Forelimb muscle (tissue), 1 donor: Measurements from ENCODE around the gene FOXD3. TPM values are rescaled to one million over a fixed set of nuclear protein-coding genes. Genes with fewer than 3 reads are reported as not detected.

Source experiments
- DNase-seq: peaks from one replicate; pipeline ENCODE4 v3.0.0-alpha.2; 2013; ENCODE audit warnings: low read depth
- polyA plus RNA-seq: library from polyadenylated mRNA; unstranded; fragments of 120-200 nt; gene quantifications from one replicate; pipeline ENCODE4 v1.2.1, GENCODE V29; 2013; ENCODE audit not compliant: insufficient read length

The FOXD3 gene
- polyA plus RNA-seq = 6.5 TPM

GRCh38 chr1:63322114-63322943, at the start of gene FOXD3:
Gene FOXD3 (plus strand): TSS chr1:63322567. CDS start chr1:63323059, 492 bp downstream.
- DNase-seq = no peak

GRCh38 chr1:63272811-63273210, 49.6 kb upstream of the FOXD3 start:
- DNase-seq = no peak

GRCh38 chr1:63274371-63274770, 48.0 kb upstream of the FOXD3 start:
- no peak for DNase-seq

DNA sequence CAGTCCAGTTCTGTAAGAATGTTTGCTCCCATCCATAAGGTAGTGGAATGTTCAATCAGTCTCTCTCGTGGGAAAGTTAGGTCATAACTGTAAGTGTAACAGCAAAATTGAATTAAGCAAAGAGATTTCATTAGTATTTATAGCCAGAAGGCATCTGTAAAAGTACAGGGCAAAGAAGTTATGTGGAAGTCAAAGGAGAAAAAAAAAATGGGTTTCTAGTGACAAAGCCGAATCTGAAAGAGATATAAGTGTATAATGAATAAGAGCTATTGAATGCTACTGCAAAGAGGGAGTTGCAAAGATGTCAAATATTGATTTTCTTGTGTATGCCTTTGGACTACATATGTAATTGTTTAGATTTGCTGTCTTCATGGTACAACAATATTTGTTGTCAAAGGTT, 47.4 kb upstream of the FOXD3 start:
- no peak for DNase-seq

DNA sequence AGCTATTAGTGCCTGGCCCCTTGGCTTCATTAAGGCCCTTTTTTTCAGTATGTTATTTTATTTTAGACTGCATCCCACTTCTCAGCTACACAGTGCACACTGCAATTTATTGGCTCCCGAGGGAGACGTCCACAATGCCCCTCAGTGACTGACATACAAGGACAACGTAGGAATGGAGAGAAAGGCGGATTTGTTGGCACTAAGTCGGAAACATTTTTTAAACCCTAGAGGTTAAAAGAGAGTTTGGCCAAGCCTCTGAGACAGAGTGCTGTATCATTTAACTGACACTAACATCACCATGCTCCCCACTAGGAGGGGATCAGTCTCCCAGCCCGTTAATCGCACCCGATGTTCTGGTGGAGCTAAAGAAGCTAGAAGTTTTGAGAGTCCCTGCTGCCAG, 45.7 kb upstream of the FOXD3 start:
- DNase-seq = no peak

DNA sequence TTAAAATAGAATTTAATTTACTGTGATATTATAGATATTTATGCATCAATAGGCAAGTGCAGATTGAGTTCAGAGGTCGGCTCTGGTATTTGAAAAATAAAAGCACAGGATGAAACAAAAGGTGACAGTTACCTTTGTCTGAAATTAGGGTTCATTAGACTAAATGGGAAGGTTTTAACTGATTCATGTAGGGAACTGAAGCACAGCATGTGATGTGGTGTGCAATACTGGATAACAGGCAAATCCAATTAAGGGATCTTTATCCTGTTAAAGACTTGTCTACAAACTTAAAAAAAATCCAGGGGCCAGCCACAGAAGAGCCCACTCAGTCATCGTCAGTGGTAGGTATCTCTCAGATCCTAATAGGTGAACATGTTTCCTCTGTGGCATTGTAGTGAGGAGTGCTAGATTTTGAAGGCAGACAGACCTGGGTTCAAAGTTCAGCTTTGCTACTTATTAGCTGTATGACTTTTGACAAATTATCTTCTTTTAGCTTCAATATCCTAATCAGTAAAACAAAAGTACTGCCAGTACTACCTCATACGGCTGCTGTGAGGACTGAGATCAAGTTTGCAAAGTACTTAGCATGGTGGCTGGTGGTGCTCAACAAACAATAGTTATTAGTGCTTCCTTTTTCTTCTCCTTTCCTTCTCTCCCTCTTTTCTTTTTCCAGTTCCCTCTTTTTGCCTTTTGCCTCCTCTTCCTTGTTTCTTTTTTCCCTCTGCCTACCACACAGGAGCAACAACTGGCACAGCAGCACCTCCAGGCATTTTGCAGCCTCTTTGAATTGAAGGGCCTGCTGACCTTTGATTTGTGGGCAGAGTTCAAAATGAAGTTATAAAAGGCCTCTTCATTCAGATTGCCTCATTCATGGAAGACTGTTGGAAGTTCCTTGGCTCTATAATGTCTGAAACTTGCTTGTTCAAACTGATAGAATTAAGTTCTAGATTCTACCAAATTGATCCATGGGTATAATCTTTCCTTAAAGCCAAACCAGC, 44.9 kb upstream of the FOXD3 start:
- no peak for DNase-seq

- DNase-seq = no peak
These were observed 40.6 kb upstream of the FOXD3 start for GRCh38 chr1:63281753-63282152.

- DNase-seq = no peak
These were observed 33.2 kb upstream of the FOXD3 start for GRCh38 chr1:63289135-63289534.

- DNase-seq = no peak
These were observed 27.4 kb upstream of the FOXD3 start for GRCh38 chr1:63294803-63295594.

GRCh38 chr1:63304410-63304809, 18.0 kb upstream of the FOXD3 start:
- no peak for DNase-seq

- no peak for DNase-seq
These were observed 17.3 kb upstream of the FOXD3 start for GRCh38 chr1:63305043-63305442.

DNA sequence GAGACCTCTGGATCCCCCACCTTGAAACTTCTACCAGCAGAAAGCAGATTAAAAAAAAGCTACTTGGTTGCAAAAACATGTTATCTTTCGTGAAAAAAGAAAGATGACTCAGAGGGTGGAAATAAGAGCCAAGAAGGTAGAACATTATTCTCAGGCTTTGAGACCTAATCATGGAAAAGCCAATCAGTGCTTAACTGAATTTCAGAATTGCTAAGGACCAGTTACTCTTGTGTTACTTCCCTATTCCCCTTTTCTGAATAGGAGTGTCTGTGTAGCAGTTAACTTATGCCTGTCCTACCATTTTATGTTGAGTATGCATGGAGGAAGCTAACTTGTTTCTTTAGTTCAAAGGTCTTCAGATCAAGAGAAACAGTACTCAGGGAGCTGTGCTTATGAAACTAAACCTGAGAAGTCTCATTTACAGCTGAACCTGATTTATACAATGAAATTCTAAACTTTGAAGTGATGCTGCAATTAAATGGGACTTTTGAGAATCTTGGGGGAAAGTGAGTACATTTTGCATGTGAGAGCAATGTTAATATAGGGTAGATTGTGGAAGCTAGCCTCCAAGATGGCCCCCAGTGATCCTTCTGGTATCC, 15.1 kb upstream of the FOXD3 start:
- DNase-seq = no peak

GRCh38 chr1:63316598-63316983, 5.8 kb upstream of the FOXD3 start:
- DNase-seq = no peak

DNA sequence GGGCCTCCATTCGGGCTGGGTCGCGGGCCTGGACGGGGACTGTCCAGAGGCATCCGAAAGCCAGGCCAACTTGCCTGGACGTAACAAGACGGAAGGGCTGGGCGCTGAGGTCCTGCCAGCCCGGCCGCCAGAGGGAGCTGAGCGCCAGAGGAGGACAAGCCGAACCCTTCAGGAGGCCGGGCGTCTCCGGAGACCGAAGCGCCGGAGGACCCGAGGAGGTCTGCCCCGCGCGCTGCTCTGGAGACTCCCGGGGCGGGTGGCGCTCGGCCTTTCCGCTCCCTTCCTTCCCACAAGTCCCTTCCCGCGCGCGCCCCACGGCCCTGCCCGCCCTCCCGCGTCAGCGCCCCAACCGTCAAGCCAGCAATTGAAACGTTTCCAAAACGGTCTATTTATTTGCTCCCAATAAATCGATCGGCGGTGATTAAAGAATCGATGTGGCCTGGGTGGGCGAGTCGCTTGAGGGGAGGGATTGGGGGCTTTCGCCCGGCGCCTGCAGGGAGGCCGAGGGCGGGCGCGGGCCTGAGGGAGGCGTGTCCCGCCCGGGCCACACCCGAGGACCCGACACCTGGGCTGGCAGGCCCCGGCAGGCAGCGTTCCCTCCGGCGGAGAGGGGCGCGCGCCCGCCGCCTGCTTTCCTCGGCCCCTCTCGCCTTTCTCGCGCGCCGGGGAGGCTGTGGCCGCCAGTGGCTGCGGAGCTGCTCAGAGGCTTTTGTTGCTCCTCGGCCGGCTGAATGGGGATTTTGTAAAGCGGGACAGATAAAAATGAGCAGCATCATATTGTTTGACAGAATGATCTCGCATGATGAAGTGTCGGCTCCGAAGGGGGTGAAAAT, 5.2 kb upstream of the FOXD3 start:
- no peak for DNase-seq

GRCh38 chr1:63317817-63318152, 4.6 kb upstream of the FOXD3 start:
- DNase-seq = no peak

- DNase-seq = no peak
These were observed 4.0 kb upstream of the FOXD3 start for GRCh38 chr1:63318201-63318979.

DNA sequence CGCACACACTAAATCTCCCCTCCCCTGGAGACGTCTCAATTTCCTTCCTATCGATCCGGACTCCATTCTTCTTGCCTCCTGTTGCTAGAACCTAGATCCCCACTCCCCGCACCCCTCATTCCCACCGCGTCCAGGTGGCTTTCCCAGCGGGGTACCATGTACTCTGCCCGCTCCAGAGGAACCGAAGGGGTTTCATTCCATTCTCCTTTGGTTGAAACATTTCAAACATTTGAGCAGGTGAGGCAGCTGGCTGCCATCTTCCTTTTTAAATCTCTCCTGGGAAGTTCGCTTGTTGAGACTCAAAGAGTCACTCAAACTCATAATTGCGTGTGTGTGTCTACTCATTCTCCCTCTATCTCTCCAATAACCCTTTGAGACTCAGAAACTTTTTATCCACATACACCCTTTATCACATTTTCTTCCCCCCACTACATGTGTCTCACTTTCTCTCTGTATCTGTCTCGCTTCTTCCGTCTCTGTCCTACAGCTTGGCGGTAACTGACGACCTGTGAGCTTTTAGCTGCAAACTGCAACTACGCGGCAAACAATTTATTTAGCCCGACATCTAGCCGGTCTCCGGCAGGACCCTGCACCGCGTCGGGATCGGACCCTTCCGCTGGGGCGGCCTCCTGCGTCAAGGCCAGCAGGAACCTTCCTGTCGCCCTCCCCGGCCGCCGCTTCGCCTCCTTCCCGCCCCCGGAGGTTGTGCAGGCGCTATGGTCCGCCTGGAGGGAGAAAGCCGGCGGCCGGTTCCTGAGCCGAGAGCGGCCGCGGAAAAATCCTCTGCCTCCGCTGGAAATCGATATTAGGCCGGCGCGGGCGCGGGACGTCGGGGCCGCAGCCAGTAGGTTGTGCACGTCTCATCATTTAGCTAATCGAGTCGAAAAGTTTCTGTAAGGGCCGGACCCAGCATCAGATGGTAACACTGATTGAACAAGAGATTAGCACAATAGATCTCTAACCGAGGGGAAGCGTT, 3.0 kb upstream of the FOXD3 start:
- DNase-seq = no peak

- DNase-seq = no peak
These were observed 2.2 kb upstream of the FOXD3 start for GRCh38 chr1:63320022-63320721.
